Measurements from ENCODE around the gene SYT7.

GRCh38 chr11:61626580-61627380 is 45.9 kb upstream of the SYT7 start:
- no peak for TF ChIP-seq KDM1A (IDR thresholded peaks at IDR 0.05; ENCODE audit: borderline replicate concordance)
- TF ChIP-seq TCF12 (IDR thresholded peaks at IDR 0.05; ENCODE audit: low read depth, low read length) = no peak
- no peak for TF ChIP-seq ATF3 (IDR thresholded peaks at IDR 0.05; ENCODE audit: borderline replicate concordance, extremely low read depth, low read depth, low read length)
- no peak for TF ChIP-seq CTCF (IDR thresholded peaks at IDR 0.05 in 2 of 3, conservative IDR thresholded peaks at IDR 0.05 in 1 of 3; ENCODE audit: control insufficient read depth in 2 of 3, extremely low read depth in 1 of 3, insufficient read depth in 1 of 3, low read depth in 3 of 3, low read length in 3 of 3)
- no peak for TF ChIP-seq RAD21 (IDR thresholded peaks at IDR 0.05; ENCODE audit: insufficient read depth, low read depth, low read length)
- no peak for TF ChIP-seq CHD4 (IDR thresholded peaks at IDR 0.05)
- no peak for TF ChIP-seq FOXM1 (IDR thresholded peaks at IDR 0.05; ENCODE audit: low read depth, low read length)
- TF ChIP-seq EED (IDR thresholded peaks at IDR 0.05; ENCODE audit: low read depth) = no peak
- TF ChIP-seq JUND (IDR thresholded peaks at IDR 0.05; ENCODE audit: low read depth, low read length) = no peak
- no peak for TF ChIP-seq USF1 (IDR thresholded peaks at IDR 0.05; ENCODE audit: borderline replicate concordance, extremely low read length, insufficient read depth, low read depth, low read length)
- TF ChIP-seq CBX5 (IDR thresholded peaks at IDR 0.05; ENCODE audit: low read depth) = no peak
- TF ChIP-seq SKIL (IDR thresholded peaks at IDR 0.05; ENCODE audit: low read depth, poor library complexity, severe bottlenecking) = no peak
- no peak for TF ChIP-seq SP1 (IDR thresholded peaks at IDR 0.05; ENCODE audit: low read depth, low read length)
- no peak for TF ChIP-seq REST (IDR thresholded peaks at IDR 0.05; ENCODE audit: low read depth, low read length)

Data from GM12878 (cell line).